Neural cell (in vitro differentiated cells): ENCODE data around the gene AP3B1.

Experiments
- EP300 ChIP-seq: fragments of 450-650 bp; conservative IDR thresholded peaks from 2 replicates; pipeline ENCODE4 v1.6.1; 2014; ENCODE audit warnings: antibody characterized with exemption, mild to moderate bottlenecking, moderate library complexity; ENCODE audit not compliant: poor library complexity, severe bottlenecking
- MXI1 ChIP-seq: fragments of 450-650 bp; conservative IDR thresholded peaks from 2 replicates; pipeline ENCODE4 v1.6.1; 2014; ENCODE audit warnings: antibody characterized with exemption, mild to moderate bottlenecking; ENCODE audit not compliant: poor library complexity, severe bottlenecking
- TF ChIP-seq, protein P1 (sequence below): fragments of 450-650 bp; IDR thresholded peaks from 2 replicates; pipeline ENCODE4 v1.5.1; 2014; ENCODE audit warnings: antibody characterized with exemption, mild to moderate bottlenecking, moderate library complexity; ENCODE audit not compliant: poor library complexity, severe bottlenecking
- TF ChIP-seq, protein P2 (sequence below): IDR thresholded peaks from 2 replicates; pipeline ENCODE4 v1.6.1; 2012; ENCODE audit warnings: borderline replicate concordance

DNA sequence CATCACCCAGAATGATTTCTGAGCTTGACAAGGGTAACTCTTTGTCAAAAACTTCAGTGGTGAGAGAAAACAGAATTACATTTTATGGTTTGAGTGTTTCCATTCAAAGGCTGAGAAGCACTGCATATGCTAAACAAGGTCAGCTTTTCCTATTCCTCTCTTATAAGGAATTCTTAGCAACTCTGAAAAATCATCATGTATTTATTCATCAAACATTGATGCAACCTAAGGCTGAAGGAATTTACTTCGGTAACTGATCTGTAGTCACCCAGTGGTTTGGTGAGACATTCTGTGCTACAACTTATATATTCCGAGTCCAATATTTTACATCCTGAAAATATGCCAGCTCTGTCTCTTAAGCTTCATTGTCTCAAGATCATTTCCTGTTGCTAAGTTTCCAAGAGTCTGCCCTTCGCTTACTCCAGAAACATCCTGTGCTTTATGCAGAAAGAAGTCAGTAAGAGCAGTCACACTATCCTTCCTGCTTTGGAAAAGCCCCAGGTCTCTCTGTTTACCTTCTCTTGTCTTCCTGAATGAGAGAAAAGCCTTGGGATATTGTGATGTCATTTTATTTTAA, 341.8 kb downstream of the AP3B1 start:
- TF ChIP-seq, protein P1, sequence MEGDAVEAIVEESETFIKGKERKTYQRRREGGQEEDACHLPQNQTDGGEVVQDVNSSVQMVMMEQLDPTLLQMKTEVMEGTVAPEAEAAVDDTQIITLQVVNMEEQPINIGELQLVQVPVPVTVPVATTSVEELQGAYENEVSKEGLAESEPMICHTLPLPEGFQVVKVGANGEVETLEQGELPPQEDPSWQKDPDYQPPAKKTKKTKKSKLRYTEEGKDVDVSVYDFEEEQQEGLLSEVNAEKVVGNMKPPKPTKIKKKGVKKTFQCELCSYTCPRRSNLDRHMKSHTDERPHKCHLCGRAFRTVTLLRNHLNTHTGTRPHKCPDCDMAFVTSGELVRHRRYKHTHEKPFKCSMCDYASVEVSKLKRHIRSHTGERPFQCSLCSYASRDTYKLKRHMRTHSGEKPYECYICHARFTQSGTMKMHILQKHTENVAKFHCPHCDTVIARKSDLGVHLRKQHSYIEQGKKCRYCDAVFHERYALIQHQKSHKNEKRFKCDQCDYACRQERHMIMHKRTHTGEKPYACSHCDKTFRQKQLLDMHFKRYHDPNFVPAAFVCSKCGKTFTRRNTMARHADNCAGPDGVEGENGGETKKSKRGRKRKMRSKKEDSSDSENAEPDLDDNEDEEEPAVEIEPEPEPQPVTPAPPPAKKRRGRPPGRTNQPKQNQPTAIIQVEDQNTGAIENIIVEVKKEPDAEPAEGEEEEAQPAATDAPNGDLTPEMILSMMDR, result no peak
- TF ChIP-seq EP300 (no peak), MXI1 (no peak)
- TF ChIP-seq, protein P2, sequence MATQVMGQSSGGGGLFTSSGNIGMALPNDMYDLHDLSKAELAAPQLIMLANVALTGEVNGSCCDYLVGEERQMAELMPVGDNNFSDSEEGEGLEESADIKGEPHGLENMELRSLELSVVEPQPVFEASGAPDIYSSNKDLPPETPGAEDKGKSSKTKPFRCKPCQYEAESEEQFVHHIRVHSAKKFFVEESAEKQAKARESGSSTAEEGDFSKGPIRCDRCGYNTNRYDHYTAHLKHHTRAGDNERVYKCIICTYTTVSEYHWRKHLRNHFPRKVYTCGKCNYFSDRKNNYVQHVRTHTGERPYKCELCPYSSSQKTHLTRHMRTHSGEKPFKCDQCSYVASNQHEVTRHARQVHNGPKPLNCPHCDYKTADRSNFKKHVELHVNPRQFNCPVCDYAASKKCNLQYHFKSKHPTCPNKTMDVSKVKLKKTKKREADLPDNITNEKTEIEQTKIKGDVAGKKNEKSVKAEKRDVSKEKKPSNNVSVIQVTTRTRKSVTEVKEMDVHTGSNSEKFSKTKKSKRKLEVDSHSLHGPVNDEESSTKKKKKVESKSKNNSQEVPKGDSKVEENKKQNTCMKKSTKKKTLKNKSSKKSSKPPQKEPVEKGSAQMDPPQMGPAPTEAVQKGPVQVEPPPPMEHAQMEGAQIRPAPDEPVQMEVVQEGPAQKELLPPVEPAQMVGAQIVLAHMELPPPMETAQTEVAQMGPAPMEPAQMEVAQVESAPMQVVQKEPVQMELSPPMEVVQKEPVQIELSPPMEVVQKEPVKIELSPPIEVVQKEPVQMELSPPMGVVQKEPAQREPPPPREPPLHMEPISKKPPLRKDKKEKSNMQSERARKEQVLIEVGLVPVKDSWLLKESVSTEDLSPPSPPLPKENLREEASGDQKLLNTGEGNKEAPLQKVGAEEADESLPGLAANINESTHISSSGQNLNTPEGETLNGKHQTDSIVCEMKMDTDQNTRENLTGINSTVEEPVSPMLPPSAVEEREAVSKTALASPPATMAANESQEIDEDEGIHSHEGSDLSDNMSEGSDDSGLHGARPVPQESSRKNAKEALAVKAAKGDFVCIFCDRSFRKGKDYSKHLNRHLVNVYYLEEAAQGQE, result no peak
